B cell (primary cell): ENCODE data around the gene TAT. TPM values are rescaled to one million over a fixed set of nuclear protein-coding genes. Genes with fewer than 3 reads are reported as not detected.
"Not testable (repeated sequence)": the region's sequence is repeated elsewhere in the genome, so short reads cannot be mapped to it uniquely, and the experiment has no call there.

ENCODE experiments used
- ATAC-seq: fragments of 200-7000 bp; cut with Tn5 transposase; one replicate; pipeline ENCODE4 v1.10.0; 2021; ENCODE audit warnings: low read depth, mild to moderate bottlenecking, moderate number of reproducible peaks, moderate library complexity
- CTCF ChIA-PET: fragments of 350-600 bp; sonication (Branson Sonifier 250); formaldehyde crosslinking; loops from one replicate; lab custom pipeline; 2021; ENCODE audit warnings: antibody characterized with exemption, inconsistent platforms; lab: Charles Lee
- POLR2A ChIA-PET: fragments of 350-600 bp; sonication (Branson Sonifier 250); formaldehyde crosslinking; loops from one replicate; lab custom pipeline; 2021; ENCODE audit warnings: antibody characterized with exemption; lab: Charles Lee
- DNase-seq: peaks from one replicate; pipeline ENCODE4 v3.0.0; 2013
- H2AFZ ChIP-seq: 2 replicates; pipeline ENCODE4 v1.6.1; 2012; ENCODE audit warnings: mild to moderate bottlenecking, low read depth, low read length; ENCODE audit not compliant: insufficient read depth, poor library complexity, severe bottlenecking
- H3K27ac ChIP-seq, 2 donors: 1 replicate in 1 of 2; 2 replicates in 1 of 2; pipeline ENCODE4 v1.5.1; 2012 to 2013; ENCODE audit warnings: low read length in 2 of 2, mild to moderate bottlenecking in 2 of 2, moderate library complexity in 1 of 2
- H3K27me3 ChIP-seq, 4 experiments: fragments of 200-600 bp in 1 of 4; sonication (generic) in 1 of 4; replicated peaks in 1 of 4; 1 replicate in 2 of 4; 2 replicates in 2 of 4; pipeline versions ENCODE4 v1.6.1 to v1.7.0; 2013 to 2016; ENCODE audit warnings: low read length in 3 of 4, mild to moderate bottlenecking in 2 of 4, mixed read lengths in 1 of 4, moderate library complexity in 1 of 4; ENCODE audit not compliant: insufficient read depth in 4 of 4, control insufficient read depth in 3 of 4; ENCODE audit errors: control extremely low read depth in 1 of 4
- H3K36me3 ChIP-seq, 2 experiments: replicated peaks in 1 of 2; 1 replicate in 1 of 2; 2 replicates in 1 of 2; pipeline versions ENCODE4 v1.6.1 to v1.7.1; 2013; ENCODE audit warnings: low read length in 1 of 2; ENCODE audit not compliant: insufficient read depth in 2 of 2, control insufficient read depth in 1 of 2; ENCODE audit errors: control extremely low read depth in 1 of 2, extremely low read depth in 1 of 2
- H3K4me1 ChIP-seq, 2 donors: fragments of 200-600 bp in 1 of 2; sonication (generic) in 1 of 2; 1 replicate in 1 of 2; 2 replicates in 1 of 2; pipeline versions ENCODE4 v1.5.1 to v1.6.1; 2013 to 2017; ENCODE audit warnings: low read length in 2 of 2; ENCODE audit not compliant: control insufficient read depth in 2 of 2, insufficient read depth in 2 of 2
- H3K4me2 ChIP-seq: replicated peaks from 2 replicates; pipeline ENCODE3; 2012; ENCODE audit warnings: mild to moderate bottlenecking, low read depth, low read length; ENCODE audit not compliant: poor library complexity, severe bottlenecking
- H3K4me3 ChIP-seq, 5 experiments: fragments of 200-600 bp in 1 of 5; sonication (generic) in 1 of 5; 1 replicate in 3 of 5; 2 replicates in 2 of 5; pipeline versions ENCODE4 v1.5.1 to v1.7.0; 2011 to 2016; ENCODE audit warnings: low read length in 4 of 5, mild to moderate bottlenecking in 4 of 5, low read depth in 2 of 5, control low read depth in 1 of 5, moderate library complexity in 1 of 5; ENCODE audit not compliant: insufficient read depth in 1 of 5; ENCODE audit errors: control extremely low read depth in 1 of 5, extremely low read depth in 1 of 5
- H3K79me2 ChIP-seq: fragments of 200-600 bp; sonication (generic); one replicate; pipeline ENCODE4 v1.6.0; 2016; ENCODE audit warnings: low read length; ENCODE audit not compliant: control insufficient read depth, insufficient read depth
- H3K9ac ChIP-seq: fragments of 200-600 bp; sonication (generic); 2 replicates; pipeline ENCODE4 v1.6.1; 2017; ENCODE audit warnings: mild to moderate bottlenecking, low read length, moderate library complexity
- H3K9me3 ChIP-seq, 3 donors: one replicate each; pipeline versions ENCODE4 v1.6.1 to v1.7.1; 2013; ENCODE audit warnings: low read length in 2 of 3; ENCODE audit not compliant: control insufficient read depth in 2 of 3, insufficient read depth in 1 of 3; ENCODE audit errors: control extremely low read depth in 1 of 3
- H4K20me1 ChIP-seq: 2 replicates; pipeline ENCODE4 v1.6.0; 2012; ENCODE audit warnings: mild to moderate bottlenecking, low read length; ENCODE audit not compliant: insufficient read depth, control insufficient read depth, poor library complexity, severe bottlenecking
- H3K27ac Mint-ChIP-seq: one replicate; pipeline ENCODE4 v1.8.0; 2021; ENCODE audit warnings: mixed read lengths
- H3K27me3 Mint-ChIP-seq: one replicate; pipeline ENCODE4 v1.8.0; 2021; ENCODE audit warnings: mixed read lengths
- H3K4me1 Mint-ChIP-seq: one replicate; pipeline ENCODE4 v1.8.0; 2021; ENCODE audit warnings: mixed read lengths
- H3K4me3 Mint-ChIP-seq: one replicate; pipeline ENCODE4 v1.8.0; 2021; ENCODE audit warnings: mixed read lengths
- H3K9me3 Mint-ChIP-seq: one replicate; pipeline ENCODE4 v1.8.0; 2022; ENCODE audit warnings: mixed read lengths; ENCODE audit not compliant: insufficient read depth
- CTCF ChIP-seq: fragments of 200-600 bp; IDR thresholded peaks from one replicate; pipeline ENCODE4 v1.8.0; 2022; ENCODE audit warnings: antibody characterized with exemption, mild to moderate bottlenecking
- EZH2 ChIP-seq: IDR thresholded peaks from 2 replicates; pipeline ENCODE4 v1.6.1; 2012; ENCODE audit warnings: borderline replicate concordance, low read depth, mild to moderate bottlenecking, moderate library complexity, low read length; ENCODE audit not compliant: insufficient read depth, poor library complexity, severe bottlenecking
- WGBS: methylation state at CpG from one replicate; pipeline ENCODE4 v1.1.5; 2013; ENCODE audit warnings: missing lambda C conversion rate; ENCODE audit not compliant: insufficient coverage; 5-methylcytosine and 5-hydroxymethylcytosine counted together
- intact Hi-C: fragments of 100-400 bp; cut with micrococcal nuclease; formaldehyde crosslinking; loops from one replicate; pipeline ENCODE4 v1.10.0; 2022
- polyA plus RNA-seq: library from polyadenylated mRNA; depleted of rRNA; stranded (reverse); fragments of >200 nt; gene quantifications from 2 replicates; pipeline ENCODE4 v1.2.3, GENCODE V29; 2012
- total RNA-seq, 2 donors: library from RNA; stranded (reverse); fragments of 120-200 nt in 1 of 2; gene quantifications; 1 replicate in 1 of 2; 2 replicates in 1 of 2; pipeline versions ENCODE4 v1.2.3 to v1.2.4, GENCODE V29; 2013 to 2022

Gene TAT
- total and polyA plus RNA-seq, 2 donors (not counting 1 experiment from before 2014, with no cell fraction given), result not detected

GRCh38 chr16:71590584-71590983 is 13.7 kb upstream of the TAT start:
- H3K27me3 Mint-ChIP-seq, result peaks cover 34% of the 10 kb centered on the region
- no peak overlapping the region for H3K9ac ChIP-seq
- POLR2A ChIA-PET, result no interaction called here

GRCh38 chr16:71590071-71590470 is 13.2 kb upstream of the TAT start:
- H3K9me3 Mint-ChIP-seq, DNase-seq, H3K79me2 ChIP-seq, H3K9me3 ChIP-seq, H3K27ac ChIP-seq, H3K27ac Mint-ChIP-seq, H3K4me2 ChIP-seq, H2AFZ ChIP-seq, POLR2A ChIA-PET, H3K4me3 ChIP-seq, H4K20me1 ChIP-seq, H3K9ac ChIP-seq, intact Hi-C loops, H3K4me3 Mint-ChIP-seq, H3K4me1 ChIP-seq, CTCF ChIA-PET, ATAC-seq, H3K36me3 ChIP-seq: not testable (repeated sequence)
- peaks cover 0 to 19% (median 7%) of the 10 kb centered on the region in 4 experiments for H3K27me3 ChIP-seq
- H3K27me3 Mint-ChIP-seq, result peaks cover 34% of the 10 kb centered on the region
- peaks cover 16% of the 10 kb centered on the region for H3K4me1 Mint-ChIP-seq
- WGBS, result no CpG with 5 or more reads among the region's 2 CpGs

More at GRCh38 chr16:71590584-71590983, 13.7 kb upstream of the TAT start:
- H4K20me1 ChIP-seq, result no peaks in the 10 kb centered on the region
- 95% methylated on average over 4 of the region's 4 CpGs for WGBS
- intact Hi-C loops, result no loop called here
- DNase-seq (no peak), ATAC-seq (no peak)
- no peak overlapping the region for H3K4me3 ChIP-seq
- no peak overlapping the region for H3K27ac Mint-ChIP-seq
- no peak overlapping the region for H3K4me2 ChIP-seq
- no peaks in the 10 kb centered on the region for H3K9me3 ChIP-seq
- H3K27me3 ChIP-seq, result peaks cover 0 to 19% (median 7%) of the 10 kb centered on the region in 4 experiments
- H3K79me2 ChIP-seq, result no peaks in the 10 kb centered on the region
- TF ChIP-seq CTCF, result no peak
- no peak for TF ChIP-seq EZH2
- no peak overlapping the region for H3K27ac ChIP-seq
- no peaks in the 10 kb centered on the region for H3K9me3 Mint-ChIP-seq
- CTCF ChIA-PET, result no interaction called here
- no peak overlapping the region for H3K4me3 Mint-ChIP-seq
- H2AFZ ChIP-seq, result no peak overlapping the region
- no peaks in the 10 kb centered on the region for H3K36me3 ChIP-seq
- H3K4me1 Mint-ChIP-seq, result peaks cover 14% of the 10 kb centered on the region
- H3K4me1 ChIP-seq, result peaks cover 0 to 8% of the 10 kb centered on the region in 2 donors

- H3K4me2 ChIP-seq, DNase-seq, H3K27ac Mint-ChIP-seq, H3K4me3 ChIP-seq, H3K9ac ChIP-seq, ATAC-seq, H2AFZ ChIP-seq, H3K79me2 ChIP-seq, H3K36me3 ChIP-seq, H3K9me3 ChIP-seq, POLR2A ChIA-PET, intact Hi-C loops, H3K4me1 ChIP-seq, H3K9me3 Mint-ChIP-seq, H3K4me3 Mint-ChIP-seq, CTCF ChIA-PET, H3K27ac ChIP-seq, H4K20me1 ChIP-seq: not testable (repeated sequence)
- Mint-ChIP-seq H3K27me3 (peaks cover 34% of the 10 kb centered on the region), H3K4me1 (peaks cover 16% of the 10 kb centered on the region)
- H3K27me3 ChIP-seq, result peaks cover 0 to 19% (median 7%) of the 10 kb centered on the region in 4 experiments
- 95% methylated on average over 14 of the region's 30 CpGs for WGBS
These were observed 12.4 kb upstream of the TAT start for GRCh38 chr16:71589334-71589733.
